Neural progenitor cell (in vitro differentiated cells): Measurements from ENCODE around the gene RFK. TPM values are rescaled to one million over a fixed set of nuclear protein-coding genes. Genes with fewer than 3 reads are reported as not detected.

Source experiments
- DNase-seq: peaks from one replicate; pipeline ENCODE4 v3.0.0-alpha.2; 2016; ENCODE audit warnings: low spot score
- H2AFZ ChIP-seq: fragments of 200-600 bp; sonication (generic); replicated peaks from 2 replicates; pipeline ENCODE4 v1.6.1; 2016; ENCODE audit warnings: antibody characterized with exemption
- H3F3A ChIP-seq: fragments of 200-600 bp; sonication (generic); 2 replicates; pipeline ENCODE4 v1.6.1; 2016; ENCODE audit warnings: antibody characterized with exemption, low read depth
- H3K27ac ChIP-seq: fragments of 200-600 bp; sonication (generic); 2 replicates; pipeline ENCODE4 v1.5.1; 2016; ENCODE audit warnings: mild to moderate bottlenecking
- H3K27me3 ChIP-seq: fragments of 200-600 bp; sonication (generic); 2 replicates; pipeline ENCODE4 v1.6.1; 2016; ENCODE audit warnings: mild to moderate bottlenecking, moderate library complexity
- H3K36me3 ChIP-seq: fragments of 200-600 bp; sonication (generic); 2 replicates; pipeline ENCODE4 v1.5.1; 2016
- H3K4me1 ChIP-seq: fragments of 200-600 bp; sonication (generic); 2 replicates; pipeline ENCODE4 v1.6.1; 2016; ENCODE audit warnings: mixed run types
- H3K4me2 ChIP-seq: fragments of 200-600 bp; sonication (generic); 2 replicates; pipeline ENCODE4 v1.6.1; 2016
- H3K4me3 ChIP-seq: fragments of 200-600 bp; sonication (generic); 2 replicates; pipeline ENCODE4 v1.5.1; 2016
- H3K79me2 ChIP-seq: fragments of 200-600 bp; sonication (generic); 2 replicates; pipeline ENCODE4 v1.6.1; 2016; ENCODE audit warnings: low read depth
- H3K9ac ChIP-seq: fragments of 200-600 bp; sonication (generic); 2 replicates; pipeline ENCODE4 v1.6.1; 2016
- H3K9me3 ChIP-seq: fragments of 200-600 bp; sonication (generic); 2 replicates; pipeline ENCODE4 v1.5.1; 2016; ENCODE audit warnings: low read depth
- H4K20me1 ChIP-seq: fragments of 200-600 bp; sonication (generic); 2 replicates; pipeline ENCODE4 v1.6.1; 2016; ENCODE audit warnings: low read depth
- H3K27ac Mint-ChIP-seq: 3 replicates; pipeline ENCODE4 v1.8.0; 2021; ENCODE audit warnings: mixed read lengths
- H3K27me3 Mint-ChIP-seq: 2 replicates; pipeline ENCODE4 v1.8.0; 2022; ENCODE audit warnings: low read depth, mild to moderate bottlenecking, inconsistent platforms, moderate library complexity, mixed read lengths; ENCODE audit not compliant: insufficient read depth
- H3K36me3 Mint-ChIP-seq: 3 replicates; pipeline ENCODE4 v1.8.0; 2021; ENCODE audit warnings: mixed read lengths
- H3K4me1 Mint-ChIP-seq: 3 replicates; pipeline ENCODE4 v1.8.0; 2021; ENCODE audit warnings: mixed read lengths
- H3K4me3 Mint-ChIP-seq: 3 replicates; pipeline ENCODE4 v1.8.0; 2021; ENCODE audit warnings: mild to moderate bottlenecking, moderate library complexity, mixed read lengths
- H3K9me3 Mint-ChIP-seq: 3 replicates; pipeline ENCODE4 v1.8.0; 2020; ENCODE audit warnings: mixed read lengths
- EZH2 ChIP-seq: fragments of 200-600 bp; sonication (generic); IDR thresholded peaks from 2 replicates; pipeline ENCODE4 v1.6.1; 2017; ENCODE audit warnings: antibody characterized with exemption, mild to moderate bottlenecking, moderate library complexity
- EZH2phosphoT487 ChIP-seq: fragments of 200-600 bp; sonication (generic); IDR thresholded peaks from 2 replicates; pipeline ENCODE4 v1.6.1; 2017; ENCODE audit warnings: antibody characterized with exemption
- total RNA-seq: library from RNA; depleted of rRNA; stranded (reverse); fragments of >200 nt; gene quantifications from 2 replicates; pipeline ENCODE4 v1.2.3, GENCODE V29; 2015; ENCODE audit warnings: low replicate concordance
- TF ChIP-seq, protein P1 (sequence below): fragments of 200-600 bp; sonication (generic); IDR thresholded peaks from 2 replicates; pipeline ENCODE4 v1.5.1; 2017; ENCODE audit warnings: antibody characterized with exemption, mild to moderate bottlenecking

The RFK gene
- total RNA-seq, 1 donor from 2014 or later = 24.7 TPM

DNA sequence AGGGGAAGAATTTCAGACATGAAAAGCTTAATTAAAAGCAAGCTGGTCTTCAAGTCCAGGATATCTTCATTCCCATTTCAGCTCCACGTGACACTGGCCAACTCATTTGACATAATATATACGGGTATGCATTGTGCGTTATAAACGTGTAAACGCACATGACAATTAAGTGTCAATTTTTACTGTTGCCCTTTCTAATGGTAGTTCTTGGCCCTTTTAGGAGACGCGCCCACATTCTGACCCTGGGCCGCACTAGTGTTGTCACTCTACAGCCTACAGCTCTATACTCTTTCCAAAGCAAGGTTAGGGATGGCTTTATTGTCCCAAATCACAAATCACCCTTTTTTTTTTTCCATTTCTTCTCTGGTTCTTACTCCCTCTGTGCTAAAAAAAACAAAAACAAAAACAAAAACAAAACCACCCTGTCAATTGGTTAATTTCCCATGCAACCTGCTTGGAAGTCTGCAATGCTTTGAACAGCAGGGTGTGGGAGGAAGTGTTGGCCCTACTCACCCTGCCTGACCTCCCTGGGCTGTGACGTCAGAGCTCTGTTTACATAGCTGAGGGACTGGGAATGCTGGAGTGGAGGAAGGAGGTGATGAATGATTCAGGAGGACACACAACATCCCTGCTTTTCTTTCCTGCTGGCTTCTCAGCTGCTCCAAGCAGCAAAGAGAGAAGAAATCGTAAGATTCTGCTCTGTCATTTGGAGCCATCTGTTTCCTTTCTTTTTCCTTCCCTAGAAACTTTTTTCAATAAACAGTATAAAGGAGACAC is 19.3 kb downstream of the RFK start:
- peaks cover 2% of the 10 kb centered on the region for H3K27me3 Mint-ChIP-seq
- Histone ChIP-seq H3K27ac (no peak overlapping the region), H3K9me3 (no peaks in the 10 kb centered on the region), H2AFZ (no peak overlapping the region), H4K20me1 (no peaks in the 10 kb centered on the region), H3K79me2 (no peaks in the 10 kb centered on the region), H3F3A (no peaks in the 10 kb centered on the region), H3K9ac (no peak overlapping the region), H3K4me2 (no peak overlapping the region), H3K27me3 (no peaks in the 10 kb centered on the region), H3K36me3 (no peaks in the 10 kb centered on the region), H3K4me3 (no peak overlapping the region), H3K4me1 (peaks cover 17% of the 10 kb centered on the region)
- H3K4me3 Mint-ChIP-seq = no peak overlapping the region
- H3K27ac Mint-ChIP-seq = peak overlapping the region; percentile 81
- TF ChIP-seq EZH2 (no peak), EZH2phosphoT487 (no peak)
- TF ChIP-seq, protein P1, sequence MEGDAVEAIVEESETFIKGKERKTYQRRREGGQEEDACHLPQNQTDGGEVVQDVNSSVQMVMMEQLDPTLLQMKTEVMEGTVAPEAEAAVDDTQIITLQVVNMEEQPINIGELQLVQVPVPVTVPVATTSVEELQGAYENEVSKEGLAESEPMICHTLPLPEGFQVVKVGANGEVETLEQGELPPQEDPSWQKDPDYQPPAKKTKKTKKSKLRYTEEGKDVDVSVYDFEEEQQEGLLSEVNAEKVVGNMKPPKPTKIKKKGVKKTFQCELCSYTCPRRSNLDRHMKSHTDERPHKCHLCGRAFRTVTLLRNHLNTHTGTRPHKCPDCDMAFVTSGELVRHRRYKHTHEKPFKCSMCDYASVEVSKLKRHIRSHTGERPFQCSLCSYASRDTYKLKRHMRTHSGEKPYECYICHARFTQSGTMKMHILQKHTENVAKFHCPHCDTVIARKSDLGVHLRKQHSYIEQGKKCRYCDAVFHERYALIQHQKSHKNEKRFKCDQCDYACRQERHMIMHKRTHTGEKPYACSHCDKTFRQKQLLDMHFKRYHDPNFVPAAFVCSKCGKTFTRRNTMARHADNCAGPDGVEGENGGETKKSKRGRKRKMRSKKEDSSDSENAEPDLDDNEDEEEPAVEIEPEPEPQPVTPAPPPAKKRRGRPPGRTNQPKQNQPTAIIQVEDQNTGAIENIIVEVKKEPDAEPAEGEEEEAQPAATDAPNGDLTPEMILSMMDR = no peak
- peaks cover 1% of the 10 kb centered on the region for H3K36me3 Mint-ChIP-seq
- H3K4me1 Mint-ChIP-seq = peaks cover 53% of the 10 kb centered on the region
- DNase-seq = peak; percentile 36
- no peaks in the 10 kb centered on the region for H3K9me3 Mint-ChIP-seq

DNA sequence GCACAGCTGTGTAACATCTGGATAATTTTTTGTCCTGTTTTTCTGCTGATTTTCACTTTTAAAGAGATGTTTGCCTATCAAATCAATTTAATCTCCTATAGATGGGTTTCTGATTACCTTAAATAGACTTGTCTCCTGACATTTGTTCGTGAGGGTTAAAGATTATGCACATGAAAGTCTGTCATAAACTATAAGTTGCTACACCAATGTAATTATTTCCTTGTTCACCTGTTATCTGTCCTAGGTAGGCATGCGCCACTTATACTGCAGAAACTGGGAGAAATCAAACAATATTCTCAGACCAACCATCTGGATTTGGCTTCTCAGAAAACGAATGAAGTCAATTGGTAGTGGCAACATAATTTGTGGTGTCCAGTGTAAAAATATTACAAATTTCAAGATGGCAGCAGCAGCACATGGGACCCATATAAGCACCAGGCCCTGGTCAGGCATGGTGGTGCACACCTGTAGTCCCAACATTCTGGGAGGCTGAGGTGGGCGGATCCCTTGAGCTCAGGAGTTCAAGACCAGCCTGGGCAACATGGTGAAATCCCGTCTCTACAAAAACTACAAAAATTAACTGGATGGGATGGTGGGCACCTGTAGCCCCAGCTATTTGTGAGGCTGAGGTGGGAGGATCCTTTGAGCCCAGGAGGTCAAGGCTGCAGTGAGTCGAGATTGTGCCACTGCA is 20.3 kb downstream of the RFK start:
- H3K27ac Mint-ChIP-seq = no peak overlapping the region

DNA sequence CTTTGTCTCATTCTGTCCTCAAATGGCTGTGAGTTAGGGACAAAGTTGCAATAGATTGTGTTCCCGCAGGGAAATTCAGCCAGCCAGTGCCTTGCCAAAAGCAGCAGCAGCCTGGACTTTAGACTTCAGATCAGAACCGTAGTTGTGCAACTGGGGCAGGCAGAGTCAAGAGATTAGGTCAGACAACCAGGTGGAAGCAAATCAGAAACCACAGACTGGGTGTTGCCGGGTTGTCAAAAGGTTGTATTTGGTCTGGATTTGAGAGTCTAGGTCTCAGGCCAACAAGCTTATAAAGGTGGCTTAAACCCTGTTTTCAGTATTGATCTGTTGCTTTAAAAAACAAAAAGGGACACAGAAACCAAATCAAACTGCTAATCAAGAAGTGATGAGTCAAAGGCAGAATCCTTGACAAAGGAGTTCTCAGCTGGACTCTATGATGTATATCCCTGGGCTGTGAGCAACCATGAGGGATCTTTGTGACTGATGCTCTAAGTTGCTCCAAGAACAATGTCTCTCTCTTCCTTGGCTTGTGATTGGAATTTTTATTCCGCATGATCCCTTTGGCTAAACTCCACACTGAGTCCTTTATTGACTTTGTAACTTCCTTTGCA is 20.9 kb downstream of the RFK start:
- peaks cover 21% of the 10 kb centered on the region for H3K4me1 ChIP-seq
- TF ChIP-seq EZH2phosphoT487 = no peak
- no peak for TF ChIP-seq EZH2
- TF ChIP-seq, protein P1 = no peak
- H3K79me2 ChIP-seq = no peaks in the 10 kb centered on the region
- no peak for DNase-seq
- no peaks in the 10 kb centered on the region for H4K20me1 ChIP-seq
- H3K9me3 ChIP-seq = no peaks in the 10 kb centered on the region
- H3K36me3 Mint-ChIP-seq = peaks cover 1% of the 10 kb centered on the region
- no peaks in the 10 kb centered on the region for H3K27me3 ChIP-seq
- peaks cover 7% of the 10 kb centered on the region for H3F3A ChIP-seq
- H3K36me3 ChIP-seq = no peaks in the 10 kb centered on the region
- H3K9ac ChIP-seq = no peak overlapping the region
- H3K4me1 Mint-ChIP-seq = peaks cover 64% of the 10 kb centered on the region
- no peak overlapping the region for H3K4me3 Mint-ChIP-seq
- H3K27ac Mint-ChIP-seq = peak overlapping the region; percentile 15
- H3K9me3 Mint-ChIP-seq = no peaks in the 10 kb centered on the region
- H3K4me2 ChIP-seq = peak overlapping the region; percentile 3
- H3K27ac ChIP-seq = no peak overlapping the region
- no peak overlapping the region for H3K4me3 ChIP-seq
- no peak overlapping the region for H2AFZ ChIP-seq
- H3K27me3 Mint-ChIP-seq = peaks cover 2% of the 10 kb centered on the region

More for the DNA sequence above, 20.3 kb downstream of the RFK start:
- Histone ChIP-seq H3K9ac (no peak overlapping the region), H3K4me3 (no peak overlapping the region), H3K79me2 (no peaks in the 10 kb centered on the region), H3K9me3 (no peaks in the 10 kb centered on the region), H3K4me2 (no peak overlapping the region), H3F3A (peaks cover 7% of the 10 kb centered on the region), H3K27me3 (no peaks in the 10 kb centered on the region), H2AFZ (no peak overlapping the region), H3K27ac (no peak overlapping the region), H4K20me1 (no peaks in the 10 kb centered on the region), H3K36me3 (no peaks in the 10 kb centered on the region), H3K4me1 (peaks cover 21% of the 10 kb centered on the region)
- peaks cover 62% of the 10 kb centered on the region for H3K4me1 Mint-ChIP-seq
- H3K4me3 Mint-ChIP-seq = no peak overlapping the region
- DNase-seq = no peak
- no peaks in the 10 kb centered on the region for H3K9me3 Mint-ChIP-seq
- H3K27me3 Mint-ChIP-seq = peaks cover 2% of the 10 kb centered on the region
- H3K36me3 Mint-ChIP-seq = peaks cover 1% of the 10 kb centered on the region
- TF ChIP-seq, protein P1 = no peak
- TF ChIP-seq EZH2phosphoT487 = no peak
- TF ChIP-seq EZH2 = no peak
